Vagina (tissue), 2 donors: ENCODE data around the gene RBM19.

ENCODE experiments used
- CTCF ChIP-seq, 3 experiments: fragments of 450-650 bp in 2 of 3; fragments of 200-600 bp in 1 of 3; sonication (generic) in 1 of 3; IDR thresholded peaks; one replicate each; pipeline ENCODE4 v1.5.1; 2017 to 2019; ENCODE audit warnings: antibody characterized with exemption in 3 of 3, mild to moderate bottlenecking in 2 of 3, moderate library complexity in 2 of 3
- POLR2A ChIP-seq, 2 donors: fragments of 450-650 bp; IDR thresholded peaks; one replicate each; pipeline ENCODE4 v1.6.1; 2017; ENCODE audit warnings: antibody characterized with exemption in 2 of 2, mild to moderate bottlenecking in 2 of 2, moderate library complexity in 2 of 2

DNA sequence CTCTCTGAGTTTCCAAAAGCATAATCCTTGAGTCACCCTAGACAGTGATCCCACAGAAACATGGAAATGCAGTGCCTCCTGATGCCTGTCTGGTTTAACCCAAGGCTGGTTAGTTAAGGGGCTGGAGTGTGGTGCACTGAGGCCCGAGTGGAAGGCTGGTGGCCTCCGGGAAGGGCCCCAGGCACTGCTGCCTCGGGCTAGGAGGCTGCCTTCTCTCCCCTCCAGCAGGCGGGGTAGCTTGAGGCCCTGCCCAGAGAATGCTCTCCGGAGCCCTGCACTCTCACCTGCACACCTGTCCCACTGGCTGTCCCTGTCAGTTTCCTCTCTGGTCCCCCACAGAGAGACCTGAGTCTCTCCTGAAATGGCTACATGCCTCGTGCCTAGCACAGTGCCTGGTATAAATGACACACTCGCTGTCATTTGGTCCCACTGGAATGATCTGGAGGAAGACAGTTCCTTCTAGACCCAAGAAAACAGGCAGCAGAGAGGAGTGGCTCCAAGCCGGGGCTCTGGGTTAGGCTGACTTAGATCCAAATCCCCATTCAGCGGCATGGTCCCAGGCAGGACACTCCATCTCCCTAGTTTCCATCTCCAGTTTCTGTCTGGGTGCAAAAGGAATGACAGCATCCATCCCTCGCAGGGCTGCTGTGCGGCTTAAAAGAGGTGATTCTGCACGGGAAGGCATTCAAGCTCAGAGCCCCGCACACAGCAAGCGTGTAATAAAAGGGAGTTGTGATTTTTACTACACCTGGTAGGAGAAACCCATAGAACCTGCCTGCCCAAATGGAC is 54.0 kb downstream of the RBM19 start:
- TF ChIP-seq POLR2A (IDR thresholded peaks at IDR 0.05) (no peak), CTCF (IDR thresholded peaks at IDR 0.05) (no peak)
